NCI-H146 treated with DMSO at 0.1 percent for 48 hours (cell line): ENCODE measurements around the gene TULP3.
A peak's percentile ranks its signal among the peaks of the same experiment; 100 is the strongest.

Experiments
- DNase-seq: peaks from one replicate; lab custom pipeline; 2025; ENCODE audit not compliant: unreplicated experiment; lab: John Stamatoyannopoulos, UW

TULP3 gene

DNA sequence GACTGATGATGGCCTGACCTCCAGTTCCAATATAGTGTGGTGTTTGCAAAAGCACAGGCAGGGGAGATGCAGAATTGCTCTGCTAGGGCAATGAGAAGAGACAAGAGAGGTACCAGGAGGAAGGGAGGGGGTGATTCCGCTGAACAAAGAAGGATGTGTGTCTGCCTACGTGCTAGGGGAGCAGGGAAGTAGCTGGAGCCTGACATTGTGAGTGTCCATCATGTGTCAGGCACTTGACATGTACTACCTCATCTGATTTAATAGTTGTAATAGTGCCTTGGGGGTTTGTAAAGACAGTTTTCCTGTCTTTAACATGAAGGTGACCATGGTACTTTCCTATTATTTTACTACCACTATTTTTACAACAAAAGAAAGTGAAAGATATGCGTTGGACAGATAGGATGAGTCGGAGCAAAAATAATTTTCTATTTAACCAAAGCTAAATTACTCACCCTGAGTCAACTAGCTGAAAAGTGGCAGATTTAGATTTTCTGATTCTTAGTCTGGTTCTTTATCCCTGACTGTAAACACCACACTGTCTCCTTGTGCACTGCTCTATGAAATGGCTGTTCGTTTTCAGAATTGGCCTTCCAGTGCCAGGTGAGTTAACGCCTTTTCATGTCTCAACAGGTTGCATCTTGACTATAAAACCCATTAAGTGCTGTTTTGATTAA is 34.8 kb downstream of the TULP3 start:
- no peak for DNase-seq

DNA sequence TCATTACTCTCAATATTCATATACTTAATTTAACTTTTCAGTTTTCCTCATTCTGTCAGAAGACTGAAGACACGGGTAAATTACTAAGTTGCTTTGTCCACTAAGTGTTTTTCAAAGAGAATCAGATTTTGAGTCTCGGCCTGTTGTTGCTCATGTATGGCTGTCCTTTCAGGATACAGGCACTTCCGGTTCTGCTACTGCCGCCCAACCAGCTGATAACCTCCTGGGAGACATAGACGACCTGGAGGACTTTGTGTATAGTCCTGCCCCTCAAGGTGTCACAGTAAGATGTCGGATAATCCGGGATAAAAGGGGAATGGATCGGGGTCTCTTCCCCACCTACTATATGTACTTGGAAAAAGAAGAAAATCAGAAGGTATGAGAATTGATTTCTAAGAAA is 40.2 kb downstream of the TULP3 start:
- DNase-seq = no peak

DNA sequence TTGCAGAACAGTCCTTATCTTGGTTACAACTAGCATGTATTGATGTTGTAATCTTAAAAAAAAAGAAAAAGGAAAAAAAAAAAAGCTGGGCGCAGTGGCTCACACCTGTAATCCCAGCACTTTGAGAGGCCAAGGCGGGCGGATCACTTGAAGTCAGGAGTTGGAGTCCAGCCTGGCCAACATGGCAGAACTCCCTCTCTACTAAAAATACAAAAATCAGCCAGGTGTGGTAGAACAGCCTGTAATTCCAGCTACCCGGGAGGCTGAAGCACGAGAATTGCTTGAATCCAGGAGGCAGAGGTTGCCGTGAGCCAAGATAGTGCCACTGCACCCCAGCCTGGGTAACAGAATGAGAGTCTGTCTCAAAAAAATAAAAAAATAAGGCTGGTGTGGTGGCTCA is 42.9 kb downstream of the TULP3 start:
- no peak for DNase-seq

DNA sequence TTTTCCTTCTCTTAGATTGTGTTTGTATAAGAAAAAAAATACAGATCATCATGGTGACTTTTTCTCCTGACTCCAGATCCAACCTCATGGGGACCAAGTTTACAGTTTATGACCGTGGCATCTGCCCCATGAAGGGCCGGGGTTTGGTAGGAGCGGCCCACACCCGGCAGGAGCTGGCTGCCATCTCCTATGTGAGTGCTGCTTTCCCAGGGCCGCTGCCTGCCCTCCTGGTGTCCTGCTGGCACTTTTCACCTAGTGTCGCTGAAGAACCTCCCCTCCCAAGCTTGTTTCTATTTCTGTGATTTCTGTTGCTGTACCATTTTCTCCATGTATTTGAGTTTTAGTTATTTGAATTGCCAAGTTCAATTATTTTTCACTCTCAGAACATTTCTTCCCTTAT is 43.7 kb downstream of the TULP3 start:
- no peak for DNase-seq

DNA sequence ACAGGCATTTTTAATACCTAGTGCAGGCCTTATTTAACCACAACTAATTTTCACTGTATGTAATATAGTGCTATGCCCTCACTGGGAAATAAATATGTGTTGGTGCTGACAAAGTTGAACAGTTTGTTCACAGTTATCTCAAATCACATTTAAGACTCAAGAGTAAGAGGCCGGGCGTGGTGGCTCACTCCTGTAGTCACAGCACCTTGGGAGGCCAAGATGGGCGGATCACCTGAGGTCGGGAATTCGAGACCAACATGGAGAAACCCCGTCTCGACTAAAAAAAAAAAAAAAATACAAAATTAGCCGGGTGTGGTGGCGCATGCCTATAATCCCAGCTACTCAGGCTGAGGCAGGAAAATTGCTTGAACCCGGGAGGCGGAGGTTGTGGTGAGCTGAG is 45.6 kb downstream of the TULP3 start:
- DNase-seq = no peak

DNA sequence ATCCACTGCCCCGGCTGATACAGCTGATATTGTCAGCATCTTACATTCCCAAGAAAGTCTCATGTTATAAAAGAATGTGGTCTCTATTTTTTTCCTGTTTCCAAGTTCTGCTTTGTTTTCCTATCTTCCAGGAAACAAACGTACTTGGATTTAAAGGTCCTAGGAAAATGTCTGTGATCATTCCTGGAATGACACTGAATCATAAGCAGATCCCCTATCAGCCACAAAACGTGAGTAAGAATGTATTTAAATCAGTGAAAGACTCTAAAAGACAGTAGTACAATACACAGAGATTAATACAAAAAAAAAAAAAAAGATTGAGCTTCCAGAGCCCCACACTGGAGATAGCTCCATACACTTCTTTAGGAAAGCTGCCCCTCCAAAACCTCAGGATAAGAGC is 46.8 kb downstream of the TULP3 start:
- DNase-seq = no peak

DNA sequence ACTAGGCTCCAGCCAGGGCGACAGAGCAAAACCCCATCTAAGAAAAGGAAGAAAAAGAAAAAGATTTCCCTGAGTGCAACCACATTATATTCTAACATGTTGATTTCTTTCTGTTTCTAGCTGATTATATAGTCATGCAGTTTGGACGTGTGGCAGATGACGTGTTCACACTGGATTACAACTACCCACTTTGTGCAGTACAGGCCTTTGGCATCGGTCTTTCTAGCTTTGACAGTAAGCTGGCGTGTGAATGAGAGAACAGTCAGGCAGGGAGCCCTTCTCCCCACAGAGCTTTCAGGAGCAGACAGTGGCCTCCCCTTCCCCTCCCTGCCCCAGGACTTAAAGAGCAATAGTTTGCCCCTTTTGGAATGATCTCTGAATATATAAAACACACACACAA is 48.5 kb downstream of the TULP3 start:
- DNase-seq = no peak

DNA sequence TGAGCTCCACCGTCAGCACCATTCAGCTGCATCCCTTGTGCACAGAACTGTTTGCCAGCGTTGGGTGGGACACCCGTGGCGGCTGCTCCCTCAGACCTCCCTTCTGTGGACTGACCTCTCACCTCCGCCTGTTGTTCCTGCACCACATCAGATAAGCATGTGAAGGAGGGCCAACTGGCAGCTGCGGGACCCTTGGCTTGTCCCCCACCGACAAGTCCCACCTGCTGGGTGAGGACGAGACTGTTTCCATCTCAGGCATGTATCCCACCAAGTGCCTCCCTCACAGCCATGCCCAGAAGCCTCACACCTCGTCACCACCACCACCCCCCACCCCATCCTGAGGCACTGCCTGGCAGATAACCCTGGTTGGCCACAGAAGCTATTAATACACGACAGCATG is 49.9 kb downstream of the TULP3 start:
- DNase-seq = no peak

DNA sequence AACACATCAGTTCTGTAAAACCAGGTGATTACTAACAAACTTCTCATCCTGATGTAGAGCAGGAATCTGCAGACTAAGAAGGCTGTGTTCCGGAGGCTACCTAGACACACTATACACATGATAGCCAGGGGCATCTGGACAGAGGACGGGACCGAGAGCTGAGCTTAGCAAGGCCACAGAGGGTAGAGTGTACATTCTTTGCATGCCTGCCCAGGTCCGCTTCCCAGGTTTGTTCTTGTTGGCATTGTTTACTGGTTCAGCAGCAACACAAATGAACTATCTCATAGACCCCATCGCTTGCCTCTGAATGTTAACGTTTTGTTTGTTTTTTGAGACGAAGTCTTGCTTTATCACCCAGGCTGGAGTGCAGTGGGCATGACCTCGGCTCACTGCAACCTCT is 50.8 kb downstream of the TULP3 start:
- no peak for DNase-seq

DNA sequence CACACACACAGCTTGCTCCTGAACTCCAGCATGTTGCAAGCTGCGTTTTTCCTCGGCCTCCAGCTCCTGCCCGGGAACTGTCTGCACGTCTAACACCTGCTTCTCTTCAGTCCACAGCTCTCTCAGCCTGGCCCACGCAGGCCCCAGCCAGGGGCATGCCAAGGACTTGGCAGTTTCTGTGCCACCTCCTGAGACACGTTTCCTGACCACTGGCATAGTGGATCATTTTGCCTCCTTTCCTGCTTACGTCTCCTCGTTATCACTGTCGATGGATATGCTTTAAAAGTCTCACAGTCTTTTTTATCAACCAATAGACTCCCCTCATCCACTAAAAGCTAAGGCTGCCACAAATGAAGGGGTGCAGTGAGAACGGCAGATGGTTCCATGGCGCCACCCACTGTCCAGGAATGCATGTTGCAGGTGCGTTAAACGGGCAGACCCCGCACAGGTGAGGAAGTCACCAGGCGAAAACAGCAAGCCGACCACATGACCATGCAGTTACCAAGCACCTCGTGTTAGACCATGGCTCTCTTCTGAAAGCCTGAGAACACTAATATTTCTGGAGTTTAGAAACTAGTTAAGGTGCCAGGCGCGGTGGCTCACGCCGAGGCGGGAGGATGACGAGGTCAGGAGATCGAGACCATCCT is 53.8 kb downstream of the TULP3 start:
- DNase-seq = no peak

DNA sequence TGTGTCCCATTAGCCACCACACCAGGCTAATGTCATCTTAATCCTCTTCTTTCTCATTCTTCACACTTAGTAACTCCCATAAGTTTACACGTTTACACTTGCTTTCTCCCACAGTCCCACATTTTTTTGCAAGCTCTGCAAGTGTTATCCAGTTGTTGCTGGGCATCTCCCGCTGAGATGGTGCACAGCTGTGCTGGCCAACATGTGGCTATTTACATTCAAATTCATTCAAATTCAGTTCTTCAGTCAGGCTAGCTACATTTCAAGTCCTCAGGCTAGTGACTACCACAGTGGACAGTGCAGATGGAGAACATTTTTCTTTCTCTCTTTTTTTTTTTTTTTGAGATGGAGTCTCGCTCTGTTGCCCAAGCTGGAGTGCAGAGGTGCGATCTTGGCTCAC is 58.7 kb downstream of the TULP3 start:
- no peak for DNase-seq

DNA sequence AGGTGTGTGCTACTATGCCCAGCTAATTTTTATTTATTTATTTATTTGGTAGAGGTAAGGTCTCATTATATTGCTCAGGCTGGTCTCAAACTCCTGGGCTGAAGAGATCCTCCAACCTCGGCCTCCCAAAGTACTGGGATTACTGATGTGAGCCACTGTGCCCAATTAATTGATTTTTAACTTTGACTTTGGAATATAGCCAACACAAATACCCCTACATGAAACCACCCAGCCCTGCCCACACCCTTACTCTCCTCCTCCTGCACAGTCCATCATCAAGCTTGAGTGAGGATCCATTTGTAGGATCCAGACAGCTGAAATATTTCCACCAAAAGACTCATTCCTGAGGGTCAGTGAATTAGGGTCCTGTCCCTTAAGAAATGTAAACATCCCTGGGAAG is 65.2 kb downstream of the TULP3 start:
- no peak for DNase-seq

DNA sequence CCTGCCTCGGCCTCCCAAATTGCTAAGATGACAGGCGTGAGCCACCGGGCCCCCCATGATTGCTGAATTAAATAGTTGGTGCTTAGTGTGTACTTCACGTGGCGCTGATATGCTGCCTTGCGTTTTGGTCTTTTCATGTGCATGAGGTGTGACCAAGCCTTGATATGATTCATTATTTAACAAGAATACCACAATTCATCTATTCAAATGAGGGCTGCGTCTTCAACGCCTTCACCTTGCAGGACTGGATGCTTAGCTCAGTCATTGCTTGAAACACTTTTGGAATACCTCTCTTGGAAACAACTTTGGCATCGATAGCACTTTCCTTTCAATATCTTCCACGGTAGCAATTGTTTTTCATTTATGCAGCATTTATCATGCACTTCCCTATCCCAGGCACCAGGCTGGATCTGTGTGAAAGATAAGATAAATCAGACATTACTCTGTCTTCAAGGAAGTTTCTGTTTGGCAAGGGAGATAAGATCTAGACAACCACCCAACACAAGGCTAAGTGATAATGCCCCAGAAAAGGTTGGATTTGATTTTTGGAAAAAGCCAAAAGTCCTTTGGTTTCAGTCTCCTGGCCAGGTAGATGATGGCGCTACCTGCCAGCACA is 67.2 kb downstream of the TULP3 start:
- no peak for DNase-seq

DNA sequence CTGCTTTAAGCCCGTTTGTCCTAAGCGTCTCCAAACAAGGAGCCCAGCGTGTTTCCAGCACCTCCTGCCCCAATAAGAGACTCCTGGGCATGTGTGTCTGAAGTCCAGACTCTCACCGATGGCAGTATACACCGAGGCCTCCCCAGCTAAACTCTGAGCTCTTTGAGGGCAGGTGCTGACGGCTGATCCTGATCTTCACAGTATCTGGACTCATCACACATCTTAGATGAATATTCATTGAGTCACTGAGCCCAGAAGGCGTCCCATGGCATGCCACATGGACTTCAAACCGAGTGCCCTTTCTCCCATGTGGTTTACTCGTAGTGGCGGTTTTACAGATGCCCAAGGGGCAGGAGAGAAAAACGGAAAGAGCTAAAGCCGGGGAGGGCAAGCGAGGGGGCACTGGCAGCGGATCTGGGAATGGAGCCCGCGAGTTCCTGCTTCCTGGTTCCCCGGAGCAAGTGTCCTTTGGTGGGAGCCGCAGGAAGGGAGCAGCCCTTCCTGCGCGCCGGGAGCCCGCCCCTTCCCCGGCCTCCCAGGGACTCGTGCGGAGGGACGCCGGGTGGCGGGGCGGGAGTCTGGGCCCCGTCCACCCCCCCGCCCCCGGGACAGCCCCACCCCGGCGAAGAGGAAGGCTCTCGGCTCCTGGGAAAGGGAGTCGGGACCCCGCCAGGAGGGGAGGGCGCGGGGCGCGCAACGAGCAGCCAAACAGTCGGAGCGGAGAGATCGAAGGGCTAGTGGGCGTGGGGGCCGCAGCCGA is 67.9 kb downstream of the TULP3 start:
- DNase-seq = peak; percentile 75

DNA sequence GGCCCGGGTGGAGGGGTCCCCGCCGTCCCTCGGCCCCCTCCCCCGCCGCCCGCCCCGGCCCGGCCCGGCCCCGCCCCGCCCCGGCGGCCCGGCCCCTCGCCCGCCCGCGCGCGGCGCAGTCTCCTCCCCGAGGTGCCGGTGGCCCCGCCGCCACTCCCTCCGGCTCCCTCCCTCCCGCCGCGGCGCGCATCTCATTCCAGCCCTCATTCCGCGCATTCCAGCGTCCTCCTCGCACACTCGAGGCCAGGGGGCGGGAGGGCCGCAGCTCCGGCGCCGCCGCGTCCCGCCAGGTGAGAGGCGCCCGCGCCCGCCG is 68.5 kb downstream of the TULP3 start, which contains the start of gene TEAD4:
Gene TEAD4 (plus strand): TSS at position 206 of the 313 bp plus-strand sequence.
- peak; percentile 69 for DNase-seq

DNA sequence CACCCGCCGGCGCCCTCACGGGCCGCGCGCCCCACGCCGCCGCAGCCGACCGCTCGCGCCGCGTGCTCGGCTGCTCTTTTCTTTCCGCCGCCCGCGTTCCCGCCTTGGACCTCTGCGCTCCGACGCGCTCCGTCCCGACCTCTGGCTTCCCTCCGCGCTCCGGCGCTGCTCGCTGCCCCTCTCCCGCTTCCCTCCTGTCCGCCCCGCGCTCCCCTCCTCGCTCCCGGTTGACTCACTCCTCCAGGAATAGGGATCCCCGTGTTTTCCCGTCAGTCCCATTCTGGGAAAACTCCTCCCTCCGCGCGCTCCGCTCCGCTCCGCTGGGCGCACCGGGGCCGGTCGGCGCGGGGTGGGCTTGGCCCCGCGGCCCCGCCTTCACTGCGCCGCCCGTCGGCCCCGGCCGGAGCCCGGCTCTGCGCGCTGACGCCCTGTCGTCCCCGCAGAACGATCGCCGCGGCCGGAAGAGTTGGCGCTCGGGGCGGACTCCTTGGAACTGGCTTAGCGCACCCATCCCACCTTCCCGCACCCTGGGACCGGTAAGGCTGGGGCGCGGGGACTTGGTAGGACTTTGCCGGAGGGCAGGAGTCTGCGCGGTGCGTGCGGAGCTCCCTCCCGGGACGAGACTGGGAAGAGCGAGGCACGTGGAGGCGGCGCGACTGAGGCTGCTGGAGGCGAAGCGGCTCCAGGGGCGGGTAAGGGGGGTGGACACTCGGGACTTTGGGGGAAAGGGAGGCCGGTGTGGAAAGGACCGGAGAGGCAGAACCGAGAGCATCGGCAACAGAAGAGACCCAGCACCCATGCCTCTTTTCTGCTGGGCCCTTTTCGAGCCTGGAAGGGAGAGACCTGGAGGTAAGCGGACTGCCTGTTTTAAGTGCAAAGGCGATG is 69.1 kb downstream of the TULP3 start:
- no peak for DNase-seq

DNA sequence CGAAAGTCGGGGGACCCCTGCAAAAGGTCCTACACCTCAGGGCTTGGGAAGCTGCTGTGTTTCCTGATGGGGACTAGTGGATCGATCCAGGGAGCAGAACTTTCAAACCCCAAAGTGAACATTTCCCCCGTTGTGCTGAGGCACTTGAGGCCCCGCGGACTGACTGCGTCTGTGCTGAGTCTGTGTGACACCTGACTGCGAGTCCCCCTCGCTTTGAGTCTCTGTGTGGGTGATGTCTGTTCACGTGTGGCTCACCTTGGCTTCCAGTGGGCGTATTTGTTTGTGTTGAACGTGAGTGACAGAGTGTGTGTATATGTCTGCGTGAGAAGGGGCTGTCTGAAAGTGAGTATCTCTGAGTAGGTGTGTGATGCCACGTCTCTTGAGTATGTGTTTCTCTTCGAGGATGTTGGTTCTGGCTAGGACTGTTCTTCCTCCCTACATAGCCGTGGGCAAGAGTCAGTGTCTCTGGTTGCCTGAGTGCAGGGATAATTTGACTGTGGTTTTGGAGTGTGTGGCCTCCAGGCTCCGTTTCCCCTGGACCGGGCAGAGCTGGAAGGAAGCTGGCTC is 69.8 kb downstream of the TULP3 start:
- no peak for DNase-seq

DNA sequence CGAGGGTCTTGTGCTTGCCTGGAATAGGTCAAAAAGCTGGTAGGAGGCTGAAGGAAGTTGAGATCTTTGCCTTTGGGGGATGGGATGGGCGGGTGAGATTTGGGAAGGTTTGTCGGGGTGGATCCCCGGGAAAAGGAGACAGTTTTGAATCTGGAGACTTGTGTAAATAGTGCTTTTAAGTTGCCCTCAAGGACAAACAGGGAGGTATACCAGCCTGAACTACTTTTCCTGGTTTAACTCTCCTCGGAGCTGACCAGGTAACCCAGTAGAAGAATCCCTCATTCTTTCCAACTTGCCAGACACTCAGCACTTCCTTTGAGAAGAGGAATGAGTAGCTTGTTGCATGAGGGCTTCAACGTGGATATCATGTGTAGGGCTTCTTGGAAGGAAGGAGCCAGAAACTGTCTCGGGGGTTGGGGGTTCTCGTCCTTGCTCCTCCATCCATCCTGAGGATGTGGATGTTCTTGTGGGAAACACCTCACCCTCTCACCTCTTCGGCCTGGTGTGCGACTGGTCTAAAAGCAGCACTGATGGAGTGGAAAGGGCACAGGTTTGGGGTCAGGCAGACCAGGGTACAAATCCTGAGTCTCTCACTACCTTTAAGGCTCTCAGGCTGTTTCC is 70.4 kb downstream of the TULP3 start:
- DNase-seq = no peak

DNA sequence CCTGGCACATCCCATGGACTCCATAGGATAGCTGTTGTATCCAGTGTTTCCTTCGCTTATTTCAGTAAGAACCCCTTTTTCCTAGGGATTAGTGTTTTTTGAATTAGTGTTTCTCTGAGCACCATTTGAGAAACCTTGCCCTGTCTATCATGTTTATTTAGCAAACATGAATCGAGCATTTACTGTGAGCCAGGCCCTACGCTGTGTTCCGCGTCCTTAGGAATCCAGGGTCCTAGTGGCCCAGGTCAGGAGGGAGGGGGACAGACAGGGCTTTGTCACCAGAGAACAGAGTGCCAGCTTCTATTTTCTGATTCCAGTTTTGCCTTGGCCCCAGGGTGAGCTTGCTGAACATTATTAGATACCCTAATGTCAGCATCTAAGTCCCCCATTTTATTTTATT is 71.0 kb downstream of the TULP3 start:
- DNase-seq = no peak

DNA sequence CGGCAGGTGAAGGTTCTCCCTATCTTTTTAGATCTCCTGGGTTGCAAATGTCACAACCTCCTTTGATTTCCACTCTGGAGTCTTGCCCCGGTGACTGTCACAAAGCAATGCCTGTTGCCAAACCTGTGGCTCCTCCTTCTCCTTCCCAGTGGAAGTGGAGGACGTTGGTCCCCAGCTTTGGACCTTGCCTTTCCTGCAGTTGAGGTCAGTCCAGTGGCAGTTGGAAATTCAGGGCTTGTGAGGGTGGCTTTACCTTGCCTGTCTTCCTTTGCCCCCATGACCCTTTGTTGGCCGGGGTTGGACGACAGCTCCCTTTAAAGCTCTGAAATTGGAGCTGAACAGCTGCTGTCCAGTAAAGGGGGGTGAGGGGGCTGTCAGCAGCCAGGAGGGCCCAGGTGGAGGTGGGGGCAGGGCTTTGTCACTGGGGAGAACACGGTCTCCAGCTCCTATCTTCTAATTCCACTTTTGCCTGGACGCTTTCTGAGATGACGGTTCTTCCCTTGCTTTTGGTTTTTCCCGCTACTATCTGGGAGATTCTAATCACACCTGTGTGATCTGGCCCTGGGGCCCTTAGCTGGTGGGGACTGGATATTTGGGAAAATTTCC is 72.6 kb downstream of the TULP3 start:
- no peak for DNase-seq
